Measurements from ENCODE around the gene FAM174C.

FAM174C gene

DNA sequence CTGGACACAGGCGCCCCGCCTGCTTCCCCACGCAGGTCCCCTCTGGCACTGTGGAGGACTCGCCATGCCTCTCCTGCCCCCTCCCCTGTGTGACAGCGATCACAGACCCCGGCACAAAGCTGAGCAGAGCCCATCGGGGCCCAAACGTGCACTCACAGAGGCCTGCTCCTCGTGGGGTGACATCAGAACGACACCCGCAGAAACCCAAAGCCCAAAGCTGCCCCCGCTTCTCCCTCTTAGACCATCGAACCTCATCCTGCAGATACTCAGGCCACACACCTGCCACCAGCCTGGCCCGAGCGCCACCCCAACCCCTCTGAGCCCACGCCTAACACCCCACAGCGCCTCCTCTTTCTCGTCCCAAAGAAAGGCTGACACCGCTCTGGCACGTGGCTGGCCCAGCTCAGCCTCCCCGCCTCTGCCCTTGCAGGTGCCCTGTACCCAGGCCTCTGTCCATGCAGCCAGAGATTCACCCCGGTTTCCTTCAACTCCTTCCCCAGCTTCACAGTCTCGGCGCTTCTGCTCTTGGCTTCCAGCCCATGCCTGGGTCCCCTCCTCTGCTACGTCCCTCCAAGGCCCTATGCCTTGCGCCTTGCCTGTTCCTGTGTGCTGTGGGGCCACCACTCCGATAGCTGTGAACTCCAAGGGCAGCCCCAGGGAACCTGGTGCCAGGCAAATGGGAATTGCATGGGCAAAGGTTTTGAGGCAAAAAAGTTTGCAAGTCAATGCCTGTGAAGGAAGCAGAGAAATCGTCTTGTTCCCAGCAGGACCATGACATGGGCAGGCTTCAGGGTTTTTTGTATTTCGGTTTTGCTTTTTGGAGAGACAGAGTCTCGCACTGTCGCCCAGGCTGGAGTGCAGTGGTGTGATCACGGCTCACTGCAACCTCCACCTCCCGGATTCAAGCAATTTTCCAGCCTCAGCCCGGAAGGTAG, 36.7 kb upstream of the FAM174C start:
- Histone ChIP-seq H3K4me2 (ENCODE audit: low read length) (peak overlapping the region; percentile 59), H4K20me1 (ENCODE audit: insufficient read depth, low read length) (no peaks in the 10 kb centered on the region), H3K9me3 (ENCODE audit: low read length) (no peaks in the 10 kb centered on the region), H3K27me3 (ENCODE audit: insufficient read depth, low read length) (peaks cover 6% of the 10 kb centered on the region; the same call in 1 of the 2 replicates), H3K27ac (ENCODE audit: low read depth, low read length, poor library complexity, severe bottlenecking) (no peak overlapping the region), H3K79me2 (ENCODE audit: insufficient read depth, low read length) (no peaks in the 10 kb centered on the region), H3K9me2 (ENCODE audit: low read depth, low read length) (no peaks in the 10 kb centered on the region), H3K9ac (ENCODE audit: low read length) (no peak overlapping the region), H3K4me1 (ENCODE audit: insufficient read depth, low read length, severe bottlenecking) (peaks cover 34% of the 10 kb centered on the region), H3K4me3 (ENCODE audit: low read depth, low read length, poor library complexity, severe bottlenecking) (peak overlapping the region; percentile 52), H3F3A (ENCODE audit: insufficient read depth, low read length) (peaks cover 5% of the 10 kb centered on the region; the same call in 1 of the 2 replicates), H2AFZ (ENCODE audit: low read length) (no peak overlapping the region), H3K36me3 (ENCODE audit: insufficient read depth, low read length) (no peaks in the 10 kb centered on the region)
- TF ChIP-seq, protein P1, sequence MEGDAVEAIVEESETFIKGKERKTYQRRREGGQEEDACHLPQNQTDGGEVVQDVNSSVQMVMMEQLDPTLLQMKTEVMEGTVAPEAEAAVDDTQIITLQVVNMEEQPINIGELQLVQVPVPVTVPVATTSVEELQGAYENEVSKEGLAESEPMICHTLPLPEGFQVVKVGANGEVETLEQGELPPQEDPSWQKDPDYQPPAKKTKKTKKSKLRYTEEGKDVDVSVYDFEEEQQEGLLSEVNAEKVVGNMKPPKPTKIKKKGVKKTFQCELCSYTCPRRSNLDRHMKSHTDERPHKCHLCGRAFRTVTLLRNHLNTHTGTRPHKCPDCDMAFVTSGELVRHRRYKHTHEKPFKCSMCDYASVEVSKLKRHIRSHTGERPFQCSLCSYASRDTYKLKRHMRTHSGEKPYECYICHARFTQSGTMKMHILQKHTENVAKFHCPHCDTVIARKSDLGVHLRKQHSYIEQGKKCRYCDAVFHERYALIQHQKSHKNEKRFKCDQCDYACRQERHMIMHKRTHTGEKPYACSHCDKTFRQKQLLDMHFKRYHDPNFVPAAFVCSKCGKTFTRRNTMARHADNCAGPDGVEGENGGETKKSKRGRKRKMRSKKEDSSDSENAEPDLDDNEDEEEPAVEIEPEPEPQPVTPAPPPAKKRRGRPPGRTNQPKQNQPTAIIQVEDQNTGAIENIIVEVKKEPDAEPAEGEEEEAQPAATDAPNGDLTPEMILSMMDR (IDR thresholded peaks at IDR 0.05; ENCODE audit: low read length), result no peak
- TF ChIP-seq EZH2 (IDR thresholded peaks at IDR 0.05; ENCODE audit: borderline replicate concordance, low read length), result no peak

DNA sequence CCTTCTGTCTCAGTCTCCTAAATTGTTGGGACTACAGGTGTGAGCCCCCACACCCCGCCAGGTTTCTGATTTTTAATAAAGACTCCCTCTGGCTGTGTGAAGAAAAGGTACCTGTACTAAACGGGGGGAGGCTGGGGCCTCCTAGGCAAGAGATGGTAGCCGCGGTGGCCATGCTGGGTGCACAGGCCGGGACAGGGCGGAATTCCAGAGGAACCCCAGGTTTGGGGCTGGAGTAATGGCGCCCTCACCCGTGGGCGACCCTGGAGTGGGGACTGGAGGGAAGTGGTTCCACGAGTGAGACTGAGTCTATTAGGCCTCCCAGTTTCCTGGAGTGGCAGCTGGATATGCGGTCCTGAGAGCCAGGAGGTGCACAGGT, 35.9 kb upstream of the FAM174C start:
- Histone ChIP-seq H3K4me3 (ENCODE audit: low read depth, low read length, poor library complexity, severe bottlenecking) (peak overlapping the region; percentile 44), H3K27me3 (ENCODE audit: insufficient read depth, low read length) (peaks cover 6% of the 10 kb centered on the region; the same call in 1 of the 2 replicates), H4K20me1 (ENCODE audit: insufficient read depth, low read length) (no peaks in the 10 kb centered on the region), H2AFZ (ENCODE audit: low read length) (no peak overlapping the region), H3K27ac (ENCODE audit: low read depth, low read length, poor library complexity, severe bottlenecking) (no peak overlapping the region), H3K4me2 (ENCODE audit: low read length) (no peak overlapping the region), H3F3A (ENCODE audit: insufficient read depth, low read length) (peaks cover 5% of the 10 kb centered on the region; the same call in 1 of the 2 replicates), H3K4me1 (ENCODE audit: insufficient read depth, low read length, severe bottlenecking) (peaks cover 42% of the 10 kb centered on the region), H3K79me2 (ENCODE audit: insufficient read depth, low read length) (no peaks in the 10 kb centered on the region), H3K36me3 (ENCODE audit: insufficient read depth, low read length) (peaks cover 5% of the 10 kb centered on the region; the same call in 1 of the 2 replicates), H3K9me3 (ENCODE audit: low read length) (no peaks in the 10 kb centered on the region), H3K9me2 (ENCODE audit: low read depth, low read length) (no peaks in the 10 kb centered on the region), H3K9ac (ENCODE audit: low read length) (no peak overlapping the region)
- TF ChIP-seq EZH2 (IDR thresholded peaks at IDR 0.05; ENCODE audit: borderline replicate concordance, low read length), result no peak
- TF ChIP-seq, protein P1 (IDR thresholded peaks at IDR 0.05; ENCODE audit: low read length), result no peak

DNA sequence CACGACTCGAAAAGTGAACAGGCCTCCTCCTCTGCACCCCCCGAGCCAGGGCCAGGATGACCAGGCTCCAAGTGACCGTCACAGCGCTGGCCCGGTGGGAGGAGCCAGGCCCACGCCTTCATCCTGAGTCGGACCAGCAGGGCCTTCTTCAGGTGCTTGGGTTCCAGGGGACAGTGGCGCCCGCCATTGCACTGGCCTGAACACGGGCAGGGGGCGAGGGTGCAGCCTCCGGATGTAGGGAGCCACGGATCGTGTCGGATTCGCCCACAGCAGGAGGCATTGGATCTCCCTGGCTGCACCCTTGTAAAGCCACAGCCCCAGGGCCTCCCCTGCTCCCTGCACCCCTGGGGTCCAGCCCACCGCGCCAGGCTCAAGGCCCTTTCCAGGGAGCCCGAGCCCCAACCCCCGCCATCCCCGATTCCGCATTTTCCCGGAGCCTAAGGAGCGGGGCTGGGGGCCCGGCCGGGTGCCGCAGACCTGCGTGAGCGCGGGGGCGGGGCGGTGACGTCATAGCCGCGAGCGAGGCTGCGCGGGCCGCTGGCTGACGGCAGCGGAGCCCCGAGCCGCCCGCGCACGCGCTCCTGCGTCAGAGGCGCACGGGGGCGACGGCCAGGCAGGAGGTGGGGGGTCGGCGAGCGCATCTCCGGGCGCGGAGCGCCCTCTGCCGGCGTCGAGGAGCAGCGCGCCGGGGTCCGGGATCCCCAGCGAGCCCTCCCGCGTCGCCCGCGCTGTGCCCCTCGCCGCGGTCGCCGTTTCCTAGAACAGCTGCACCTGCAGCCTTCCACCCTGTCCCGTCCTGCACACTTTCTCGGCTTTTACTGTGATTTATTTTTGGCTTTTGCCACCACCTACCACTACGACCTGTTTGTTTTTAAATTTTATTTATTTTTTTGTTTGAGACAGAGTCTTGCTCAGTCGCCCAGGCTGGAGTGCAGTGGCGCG, 35.3 kb upstream of the FAM174C start:
- Histone ChIP-seq H3K79me2 (ENCODE audit: insufficient read depth, low read length) (no peaks in the 10 kb centered on the region), H3K9ac (ENCODE audit: low read length) (peak overlapping the region; percentile 52; the same call in 1 of the 2 replicates), H3K27me3 (ENCODE audit: insufficient read depth, low read length) (peaks cover 6% of the 10 kb centered on the region; the same call in 1 of the 2 replicates), H3K9me3 (ENCODE audit: low read length) (no peaks in the 10 kb centered on the region), H3K4me2 (ENCODE audit: low read length) (peak overlapping the region; percentile 92), H3K4me3 (ENCODE audit: low read depth, low read length, poor library complexity, severe bottlenecking) (peak overlapping the region; percentile 44), H3K27ac (ENCODE audit: low read depth, low read length, poor library complexity, severe bottlenecking) (no peak overlapping the region), H4K20me1 (ENCODE audit: insufficient read depth, low read length) (no peaks in the 10 kb centered on the region), H2AFZ (ENCODE audit: low read length) (no peak overlapping the region), H3K9me2 (ENCODE audit: low read depth, low read length) (no peaks in the 10 kb centered on the region), H3K4me1 (ENCODE audit: insufficient read depth, low read length, severe bottlenecking) (peaks cover 48% of the 10 kb centered on the region), H3F3A (ENCODE audit: insufficient read depth, low read length) (peaks cover 5% of the 10 kb centered on the region; the same call in 1 of the 2 replicates), H3K36me3 (ENCODE audit: insufficient read depth, low read length) (peaks cover 5% of the 10 kb centered on the region; the same call in 1 of the 2 replicates)
- TF ChIP-seq EZH2 (IDR thresholded peaks at IDR 0.05; ENCODE audit: borderline replicate concordance, low read length), result no peak
- TF ChIP-seq, protein P1 (IDR thresholded peaks at IDR 0.05; ENCODE audit: low read length), result peak; percentile 68

Measured in OCI-LY1 (cell line).